ENCODE measurements around the gene NDUFAF8.

GRCh38 chr17:81237591-81238489 lies 1.3 kb upstream of the NDUFAF8 start:
- no peak for TF ChIP-seq CTCF (IDR thresholded peaks at IDR 0.05)
- no peak for TF ChIP-seq POLR2AphosphoS5 (IDR thresholded peaks at IDR 0.05)
